ENCODE results near the gene KLHL22. TPM values are rescaled to one million over a fixed set of nuclear protein-coding genes. Genes with fewer than 3 reads are reported as not detected.
"Not testable (repeated sequence)": the region's sequence is repeated elsewhere in the genome, so short reads cannot be mapped to it uniquely, and the experiment has no call there.

Gene KLHL22
- total RNA-seq, 6 donors from 2014 or later, result 17.5 to 48.2 (median 22.7) TPM

DNA sequence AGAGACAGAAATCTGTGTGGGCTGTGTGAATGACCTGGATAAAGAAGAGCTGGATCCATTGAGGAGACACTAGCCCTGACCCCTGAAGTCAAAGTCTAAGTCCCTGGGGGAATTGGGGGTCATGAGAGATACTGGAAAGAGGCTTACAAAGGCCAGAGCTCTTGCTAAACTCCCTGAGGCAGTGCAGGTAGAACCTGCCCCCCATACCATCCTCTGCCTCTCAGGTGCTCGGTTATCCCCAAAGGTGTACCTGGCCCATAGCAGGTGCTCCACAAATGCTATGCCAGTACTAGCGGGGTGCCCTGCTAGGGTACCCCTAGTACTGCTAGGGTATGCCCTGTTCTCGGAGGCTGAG is 38.9 kb downstream of the KLHL22 start:
- no peak for DNase-seq
- Histone ChIP-seq H3K27me3 (no peaks in the 10 kb centered on the region), H3K36me3 (peaks cover 0 to 36% (median 18%) of the 10 kb centered on the region in 4 donors), H3K4me3 (no peak overlapping the region), H3K9me3 (no peaks in the 10 kb centered on the region), H3K4me1 (peaks cover 0 to 2% (median 0%) of the 10 kb centered on the region in 4 donors), H3K27ac (no peak overlapping the region)
- TF ChIP-seq CTCF (IDR thresholded peaks at IDR 0.05) (no peak), POLR2AphosphoS5 (IDR thresholded peaks at IDR 0.05) (no peak), POLR2A (IDR thresholded peaks at IDR 0.05) (no peak), EP300 (IDR thresholded peaks at IDR 0.05) (no peak)
- ATAC-seq (ENCODE audit: low FRiP score in 2 of 2), result peak in 1 of 2 donors; percentile 5
- 90 to 95% methylated on average over 3 of the region's 3 CpGs for WGBS, 2 donors

DNA sequence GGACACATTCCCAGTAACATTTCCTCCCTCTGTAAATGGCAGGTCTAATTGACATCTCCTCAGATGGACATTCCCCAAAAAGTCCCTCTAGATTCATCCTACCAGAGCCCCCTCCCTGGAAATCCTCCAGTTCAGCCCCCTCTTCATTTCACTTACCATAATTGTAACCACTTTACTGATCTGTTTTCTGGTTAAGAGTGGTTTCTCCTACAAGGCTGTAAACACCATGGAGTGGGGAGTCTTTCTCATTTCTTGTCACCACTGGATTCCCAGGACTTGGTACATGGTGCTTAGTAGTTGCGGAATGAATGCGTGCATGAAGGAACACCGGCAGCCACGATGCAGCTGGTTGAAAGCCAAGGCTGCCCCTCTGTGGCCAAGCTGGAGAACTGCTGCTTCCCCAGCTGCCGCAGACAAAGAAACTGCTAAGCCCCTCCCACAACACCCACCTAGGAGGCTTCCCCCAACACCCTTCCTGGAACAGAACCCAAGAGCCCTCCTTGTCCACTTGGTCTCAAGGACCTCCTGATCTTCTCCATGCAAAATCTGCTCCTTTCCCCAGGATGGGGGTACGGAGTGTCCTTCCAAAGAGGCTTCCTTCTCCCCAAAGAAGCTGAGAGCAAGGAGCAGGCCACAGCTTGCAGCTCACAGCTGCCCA is 39.4 kb downstream of the KLHL22 start:
- peaks cover 0 to 2% (median 0%) of the 10 kb centered on the region in 4 donors for H3K4me1 ChIP-seq
- H3K27ac ChIP-seq, result no peak overlapping the region
- no peaks in the 10 kb centered on the region for H3K9me3 ChIP-seq
- peaks cover 0 to 41% (median 18%) of the 10 kb centered on the region in 4 donors for H3K36me3 ChIP-seq
- ATAC-seq (ENCODE audit: low FRiP score in 2 of 2) (peak; percentile 76 to 92), DNase-seq (peak in 1 of 2 donors; percentile 80)
- TF ChIP-seq CTCF (IDR thresholded peaks at IDR 0.05), result peak; percentile 79 to 93 (median 90)
- TF ChIP-seq POLR2A (IDR thresholded peaks at IDR 0.05), result no peak
- 23 to 36% methylated on average over 3 to 6 of the region's 6 CpGs for WGBS, 2 donors
- no peak overlapping the region for H3K4me3 ChIP-seq
- no peaks in the 10 kb centered on the region for H3K27me3 ChIP-seq

- no peaks in the 10 kb centered on the region for H3K9me3 ChIP-seq
- ATAC-seq (ENCODE audit: low FRiP score in 2 of 2) (no peak), DNase-seq (no peak)
- H3K4me1 ChIP-seq, result peaks cover 0 to 2% (median 0%) of the 10 kb centered on the region in 4 donors
- H3K4me3 ChIP-seq, result no peak overlapping the region
- H3K27ac ChIP-seq, result no peak overlapping the region
- no peak for TF ChIP-seq POLR2A (IDR thresholded peaks at IDR 0.05)
- no peak for TF ChIP-seq POLR2AphosphoS5 (IDR thresholded peaks at IDR 0.05)
- no peak for TF ChIP-seq CTCF (IDR thresholded peaks at IDR 0.05)
- no peak for TF ChIP-seq EP300 (IDR thresholded peaks at IDR 0.05)
- peaks cover 0 to 46% (median 19%) of the 10 kb centered on the region in 4 donors for H3K36me3 ChIP-seq
- H3K27me3 ChIP-seq, result no peaks in the 10 kb centered on the region
- WGBS, 2 donors, result 89 to 91% methylated on average over 8 of the region's 8 CpGs
Observed at GRCh38 chr22:20455709-20456063, 39.9 kb downstream of the KLHL22 start.

DNA sequence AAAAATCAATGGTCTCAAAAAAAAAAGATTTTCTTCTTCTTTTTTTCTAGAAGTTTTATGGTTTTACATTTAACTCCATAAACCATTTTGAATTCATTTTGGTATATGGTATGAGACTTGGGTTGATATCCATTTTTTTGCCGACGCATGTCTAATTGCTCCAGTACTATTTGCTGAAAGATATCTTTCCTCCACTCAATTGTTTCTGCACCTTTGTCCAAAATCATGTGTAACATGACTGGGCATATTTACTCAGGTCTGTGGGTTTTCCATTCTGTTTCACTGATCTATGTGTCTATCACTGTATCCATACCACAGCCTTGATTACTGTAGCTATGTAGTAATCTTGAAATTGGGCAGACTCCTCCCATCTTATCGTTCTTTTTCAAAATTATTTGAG is 42.4 kb downstream of the KLHL22 start:
- DNase-seq, result no peak
- Histone ChIP-seq H3K27ac (no peak overlapping the region), H3K4me1 (peaks cover 0 to 2% (median 0%) of the 10 kb centered on the region in 4 donors), H3K36me3 (peaks cover 0 to 30% (median 10%) of the 10 kb centered on the region in 4 donors), H3K27me3 (no peaks in the 10 kb centered on the region), H3K4me3 (no peak overlapping the region), H3K9me3 (no peaks in the 10 kb centered on the region)
- ATAC-seq (ENCODE audit: low FRiP score in 2 of 2), result no peak
- WGBS, 2 donors, result 96 to 98% methylated on average over 3 of the region's 3 CpGs
- TF ChIP-seq POLR2A (IDR thresholded peaks at IDR 0.05) (no peak), CTCF (IDR thresholded peaks at IDR 0.05) (no peak), EP300 (IDR thresholded peaks at IDR 0.05) (no peak), POLR2AphosphoS5 (IDR thresholded peaks at IDR 0.05) (no peak)

GRCh38 chr22:20451920-20452319 is 43.7 kb downstream of the KLHL22 start:
- H3K4me3 ChIP-seq, result no peak overlapping the region
- peaks cover 0 to 20% (median 2%) of the 10 kb centered on the region in 4 donors for H3K36me3 ChIP-seq
- H3K27me3 ChIP-seq, result no peaks in the 10 kb centered on the region
- ATAC-seq (ENCODE audit: low FRiP score in 2 of 2) (no peak), DNase-seq (no peak)
- H3K9me3 ChIP-seq, result no peaks in the 10 kb centered on the region
- WGBS, 2 donors, result 82 to 93% methylated on average over 2 of the region's 2 CpGs
- no peak overlapping the region for H3K27ac ChIP-seq
- no peak for TF ChIP-seq EP300 (IDR thresholded peaks at IDR 0.05)
- TF ChIP-seq POLR2AphosphoS5 (IDR thresholded peaks at IDR 0.05), result no peak
- no peak for TF ChIP-seq CTCF (IDR thresholded peaks at IDR 0.05)
- TF ChIP-seq POLR2A (IDR thresholded peaks at IDR 0.05), result no peak
- H3K4me1 ChIP-seq, result peaks cover 0 to 2% (median 0%) of the 10 kb centered on the region in 4 donors

DNA sequence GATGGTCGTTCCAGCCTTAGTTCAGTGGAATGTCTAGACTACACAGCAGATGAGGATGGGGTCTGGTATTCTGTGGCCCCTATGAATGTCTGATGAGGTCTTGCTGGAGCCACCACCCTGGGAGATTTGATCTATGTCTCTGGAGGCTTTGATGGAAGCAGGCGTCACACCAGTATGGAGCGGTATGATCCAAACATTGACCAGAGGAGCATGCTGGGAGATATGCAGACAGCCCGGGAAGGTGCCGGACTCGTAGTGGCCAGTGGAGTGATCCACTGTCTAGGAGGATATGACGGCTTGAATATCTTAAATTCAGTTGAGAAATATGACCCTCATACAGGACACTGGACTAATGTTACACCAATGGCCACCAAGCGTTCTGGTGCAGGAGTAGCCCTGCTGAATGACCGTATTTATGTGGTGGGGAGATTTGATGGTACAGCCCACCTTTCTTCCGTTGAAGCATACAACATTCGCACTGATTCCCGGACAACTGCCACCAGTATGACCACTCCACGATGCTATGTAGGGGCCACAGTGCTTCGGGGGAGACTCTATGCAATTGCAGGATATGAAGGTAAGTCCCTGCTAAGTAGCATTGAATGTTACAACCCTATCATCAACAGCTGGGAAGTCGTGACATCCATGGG is 44.3 kb downstream of the KLHL22 start:
- not testable (repeated sequence) for H3K9me3 ChIP-seq; H3K27ac ChIP-seq; DNase-seq; H3K27me3 ChIP-seq; H3K4me3 ChIP-seq; ATAC-seq (ENCODE audit: low FRiP score in 2 of 2); H3K4me1 ChIP-seq
- H3K36me3 ChIP-seq, result peaks cover 0 to 20% (median 3%) of the 10 kb centered on the region in 4 donors
- WGBS, 2 donors, result 98 to 99% methylated on average over 11 to 15 of the region's 15 CpGs
